ENCODE data around the gene PPFIBP1. TPM values are rescaled to one million over a fixed set of nuclear protein-coding genes. Genes with fewer than 3 reads are reported as not detected.
A peak's percentile ranks its signal among the peaks of the same experiment; 100 is the strongest.

PPFIBP1 gene
- total and polyA plus RNA-seq, 2 of the 13 experiments (the other 11 are each of a cell fraction or from before 2014, with no cell fraction given) = 16.2 to 21.8 TPM

DNA sequence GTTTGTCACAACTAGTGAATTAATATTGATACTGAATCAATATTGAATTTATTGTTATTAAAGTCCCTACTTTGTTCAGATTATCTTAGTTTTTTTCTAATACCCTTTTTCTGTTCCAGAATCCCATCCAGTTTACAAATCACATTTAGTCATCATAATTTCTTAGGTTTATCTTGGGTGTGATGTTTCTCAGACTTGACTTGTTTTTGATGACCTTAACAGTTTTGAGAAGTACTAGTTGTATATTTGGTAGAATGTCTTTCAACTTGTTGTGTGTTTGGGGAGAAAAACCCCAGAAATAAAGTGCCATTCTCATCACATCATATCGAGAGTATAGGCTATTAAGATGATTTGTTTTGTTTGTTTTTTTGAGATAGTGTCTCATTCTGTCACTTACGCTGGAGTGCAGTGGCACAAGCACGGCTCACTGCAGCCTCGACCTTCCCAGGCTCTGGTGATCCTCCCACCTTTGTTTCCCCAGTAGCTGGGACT is 206.1 kb downstream of the PPFIBP1 start (continued):
- TF ChIP-seq, protein P1, sequence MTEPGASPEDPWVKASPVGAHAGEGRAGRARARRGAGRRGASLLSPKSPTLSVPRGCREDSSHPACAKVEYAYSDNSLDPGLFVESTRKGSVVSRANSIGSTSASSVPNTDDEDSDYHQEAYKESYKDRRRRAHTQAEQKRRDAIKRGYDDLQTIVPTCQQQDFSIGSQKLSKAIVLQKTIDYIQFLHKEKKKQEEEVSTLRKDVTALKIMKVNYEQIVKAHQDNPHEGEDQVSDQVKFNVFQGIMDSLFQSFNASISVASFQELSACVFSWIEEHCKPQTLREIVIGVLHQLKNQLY (CRISPR knock-in tag; IDR thresholded peaks at IDR 0.05) = no peak
- TF ChIP-seq ETV6 (CRISPR knock-in tag; conservative IDR thresholded peaks at IDR 0.05) (no peak), MAFF (IDR thresholded peaks at IDR 0.05; ENCODE audit: low read depth, low read length) (peak; percentile 80), ZNF234 (CRISPR knock-in tag; conservative IDR thresholded peaks at IDR 0.05) (no peak)

DNA sequence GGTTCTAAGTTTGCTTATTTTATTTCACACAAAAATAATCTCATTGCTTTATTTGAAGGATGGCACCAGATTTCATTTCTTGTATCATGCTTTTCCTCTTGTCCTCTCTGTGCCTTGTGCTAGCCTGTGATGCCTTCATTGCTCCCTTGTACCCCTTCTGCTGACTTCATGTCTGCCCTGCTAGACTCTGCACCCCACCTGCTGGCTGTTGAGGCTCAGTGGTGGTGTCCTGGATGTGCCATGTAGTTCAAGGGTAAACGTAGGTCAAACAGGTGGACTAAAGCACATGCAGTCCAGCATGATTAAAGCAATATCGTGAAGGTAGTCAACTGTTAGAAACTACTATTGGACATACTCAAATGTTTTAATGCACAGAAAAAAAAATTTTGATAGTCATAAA is 208.3 kb downstream of the PPFIBP1 start:
- peaks cover 2% of the 10 kb centered on the region for H3K79me2 ChIP-seq (ENCODE audit: insufficient read depth, low read length)
- peak; percentile 94 for TF ChIP-seq ESRRA (CRISPR knock-in tag; IDR thresholded peaks at IDR 0.05; ENCODE audit: low read depth)
- no peak for TF ChIP-seq JUNB (CRISPR knock-in tag; IDR thresholded peaks at IDR 0.05; ENCODE audit: borderline replicate concordance)
- no peak for TF ChIP-seq CAMTA2 (CRISPR knock-in tag; IDR thresholded peaks at IDR 0.05; ENCODE audit: borderline replicate concordance)
- TF ChIP-seq U2AF1 (optimal IDR thresholded peaks at IDR 0.05; ENCODE audit: low read depth, low read length) = no peak
- TF ChIP-seq STAG1 (CRISPR knock-in tag; IDR thresholded peaks at IDR 0.05) = peak; percentile 44; the same call in 1 of the 2 replicates
- TF ChIP-seq SMC3 (IDR thresholded peaks at IDR 0.05; ENCODE audit: low read length) = peak; percentile 22; the same call in 1 of the 2 replicates
- TF ChIP-seq, protein P2, sequence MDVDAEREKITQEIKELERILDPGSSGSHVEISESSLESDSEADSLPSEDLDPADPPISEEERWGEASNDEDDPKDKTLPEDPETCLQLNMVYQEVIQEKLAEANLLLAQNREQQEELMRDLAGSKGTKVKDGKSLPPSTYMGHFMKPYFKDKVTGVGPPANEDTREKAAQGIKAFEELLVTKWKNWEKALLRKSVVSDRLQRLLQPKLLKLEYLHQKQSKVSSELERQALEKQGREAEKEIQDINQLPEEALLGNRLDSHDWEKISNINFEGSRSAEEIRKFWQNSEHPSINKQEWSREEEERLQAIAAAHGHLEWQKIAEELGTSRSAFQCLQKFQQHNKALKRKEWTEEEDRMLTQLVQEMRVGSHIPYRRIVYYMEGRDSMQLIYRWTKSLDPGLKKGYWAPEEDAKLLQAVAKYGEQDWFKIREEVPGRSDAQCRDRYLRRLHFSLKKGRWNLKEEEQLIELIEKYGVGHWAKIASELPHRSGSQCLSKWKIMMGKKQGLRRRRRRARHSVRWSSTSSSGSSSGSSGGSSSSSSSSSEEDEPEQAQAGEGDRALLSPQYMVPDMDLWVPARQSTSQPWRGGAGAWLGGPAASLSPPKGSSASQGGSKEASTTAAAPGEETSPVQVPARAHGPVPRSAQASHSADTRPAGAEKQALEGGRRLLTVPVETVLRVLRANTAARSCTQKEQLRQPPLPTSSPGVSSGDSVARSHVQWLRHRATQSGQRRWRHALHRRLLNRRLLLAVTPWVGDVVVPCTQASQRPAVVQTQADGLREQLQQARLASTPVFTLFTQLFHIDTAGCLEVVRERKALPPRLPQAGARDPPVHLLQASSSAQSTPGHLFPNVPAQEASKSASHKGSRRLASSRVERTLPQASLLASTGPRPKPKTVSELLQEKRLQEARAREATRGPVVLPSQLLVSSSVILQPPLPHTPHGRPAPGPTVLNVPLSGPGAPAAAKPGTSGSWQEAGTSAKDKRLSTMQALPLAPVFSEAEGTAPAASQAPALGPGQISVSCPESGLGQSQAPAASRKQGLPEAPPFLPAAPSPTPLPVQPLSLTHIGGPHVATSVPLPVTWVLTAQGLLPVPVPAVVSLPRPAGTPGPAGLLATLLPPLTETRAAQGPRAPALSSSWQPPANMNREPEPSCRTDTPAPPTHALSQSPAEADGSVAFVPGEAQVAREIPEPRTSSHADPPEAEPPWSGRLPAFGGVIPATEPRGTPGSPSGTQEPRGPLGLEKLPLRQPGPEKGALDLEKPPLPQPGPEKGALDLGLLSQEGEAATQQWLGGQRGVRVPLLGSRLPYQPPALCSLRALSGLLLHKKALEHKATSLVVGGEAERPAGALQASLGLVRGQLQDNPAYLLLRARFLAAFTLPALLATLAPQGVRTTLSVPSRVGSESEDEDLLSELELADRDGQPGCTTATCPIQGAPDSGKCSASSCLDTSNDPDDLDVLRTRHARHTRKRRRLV (CRISPR knock-in tag; IDR thresholded peaks at IDR 0.05) = no peak
- TF ChIP-seq, protein P3, sequence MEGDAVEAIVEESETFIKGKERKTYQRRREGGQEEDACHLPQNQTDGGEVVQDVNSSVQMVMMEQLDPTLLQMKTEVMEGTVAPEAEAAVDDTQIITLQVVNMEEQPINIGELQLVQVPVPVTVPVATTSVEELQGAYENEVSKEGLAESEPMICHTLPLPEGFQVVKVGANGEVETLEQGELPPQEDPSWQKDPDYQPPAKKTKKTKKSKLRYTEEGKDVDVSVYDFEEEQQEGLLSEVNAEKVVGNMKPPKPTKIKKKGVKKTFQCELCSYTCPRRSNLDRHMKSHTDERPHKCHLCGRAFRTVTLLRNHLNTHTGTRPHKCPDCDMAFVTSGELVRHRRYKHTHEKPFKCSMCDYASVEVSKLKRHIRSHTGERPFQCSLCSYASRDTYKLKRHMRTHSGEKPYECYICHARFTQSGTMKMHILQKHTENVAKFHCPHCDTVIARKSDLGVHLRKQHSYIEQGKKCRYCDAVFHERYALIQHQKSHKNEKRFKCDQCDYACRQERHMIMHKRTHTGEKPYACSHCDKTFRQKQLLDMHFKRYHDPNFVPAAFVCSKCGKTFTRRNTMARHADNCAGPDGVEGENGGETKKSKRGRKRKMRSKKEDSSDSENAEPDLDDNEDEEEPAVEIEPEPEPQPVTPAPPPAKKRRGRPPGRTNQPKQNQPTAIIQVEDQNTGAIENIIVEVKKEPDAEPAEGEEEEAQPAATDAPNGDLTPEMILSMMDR (CRISPR knock-in tag; IDR thresholded peaks at IDR 0.05) = peak; percentile 62
- no peak for TF ChIP-seq ZC3H4 (CRISPR knock-in tag; IDR thresholded peaks at IDR 0.05; ENCODE audit: borderline replicate concordance)
- no peak for TF ChIP-seq ZNF766 (CRISPR knock-in tag; IDR thresholded peaks at IDR 0.05; ENCODE audit: borderline replicate concordance)

More for the DNA sequence above, 208.3 kb downstream of the PPFIBP1 start:
- BruUV-seq (replicated peaks) = no TSS peak
- Histone ChIP-seq H3K27me3 (ENCODE audit: control insufficient read depth in 1 of 2, insufficient read depth in 2 of 2, low read length in 2 of 2) (no peaks in the 10 kb centered on the region), H3K9ac (ENCODE audit: insufficient read depth, low read depth, low read length) (no peak overlapping the region), H3K4me1 (ENCODE audit: insufficient read depth, low read length) (no peaks in the 10 kb centered on the region), H3K36me3 (replicated peaks in 1 of 2; ENCODE audit: control insufficient read depth in 1 of 2, insufficient read depth in 2 of 2, low read length in 2 of 2) (peaks cover 10 to 48% of the 10 kb centered on the region in 2 experiments), H3K9me3 (ENCODE audit: low read length) (no peaks in the 10 kb centered on the region), H3K4me2 (ENCODE audit: low read depth, low read length) (no peak overlapping the region), H3K27ac (ENCODE audit: extremely low read length, insufficient read depth, low read length) (no peak overlapping the region), H3K4me3 (replicated peaks in 1 of 3; ENCODE audit: insufficient read depth in 1 of 3, low read depth in 2 of 3, low read length in 3 of 3) (no peak overlapping the region), H4K20me1 (ENCODE audit: insufficient read depth, low read length) (peaks cover 7% of the 10 kb centered on the region; the same call in 1 of the 2 replicates), H2AFZ (ENCODE audit: low read length) (no peak overlapping the region)
- CTCF ChIA-PET (ENCODE audit: low intra/inter-chr PET ratio, low total read pairs) = interaction anchor here (0.8 to 2.3 kb wide), 5 partner anchors 28 to 440 kb away, joined by 4 to 21 read pairs (median 10); no protein-coding TSS in a partner anchor
- ATAC-seq (peak; percentile 92), FAIRE-seq (peak; percentile 37), DNase-seq (ENCODE audit: low spot score) (peak; percentile 39)
- POLR2A ChIA-PET = no interaction called here
- intact Hi-C loops (cut with micrococcal nuclease; ENCODE audit: unreplicated experiment) (loop anchor here (2.0 to 10.0 kb wide), 3 partner anchors 21 to 1263 kb away; partner anchors contain the start of gene MRPS35), in situ Hi-C loops (cut with HindIII; ENCODE audit: extremely low pct_ligation_motif_present, low pct_unique_long_range_greater_than_20kb) (loop anchor here (10.0 to 25.0 kb wide), 2 partner anchors 213 to 430 kb away; no protein-coding TSS in a partner anchor)
- 67% methylated on average over 2 of the region's 2 CpGs for WGBS (ENCODE audit: low lambda C conversion rate)
